Airway epithelial cell (primary cell): ENCODE measurements around the gene CALB2. TPM values are rescaled to one million over a fixed set of nuclear protein-coding genes. Genes with fewer than 3 reads are reported as not detected.

ENCODE experiments used
- total RNA-seq: library from RNA; depleted of rRNA; stranded (reverse); fragments of >200 nt; gene quantifications from 2 replicates; pipeline ENCODE4 v1.2.3, GENCODE V29; 2015

The CALB2 gene, protein sequence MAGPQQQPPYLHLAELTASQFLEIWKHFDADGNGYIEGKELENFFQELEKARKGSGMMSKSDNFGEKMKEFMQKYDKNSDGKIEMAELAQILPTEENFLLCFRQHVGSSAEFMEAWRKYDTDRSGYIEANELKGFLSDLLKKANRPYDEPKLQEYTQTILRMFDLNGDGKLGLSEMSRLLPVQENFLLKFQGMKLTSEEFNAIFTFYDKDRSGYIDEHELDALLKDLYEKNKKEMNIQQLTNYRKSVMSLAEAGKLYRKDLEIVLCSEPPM
- 1.3 TPM in 1 of 2 replicates, not detected in the other for total RNA-seq

DNA sequence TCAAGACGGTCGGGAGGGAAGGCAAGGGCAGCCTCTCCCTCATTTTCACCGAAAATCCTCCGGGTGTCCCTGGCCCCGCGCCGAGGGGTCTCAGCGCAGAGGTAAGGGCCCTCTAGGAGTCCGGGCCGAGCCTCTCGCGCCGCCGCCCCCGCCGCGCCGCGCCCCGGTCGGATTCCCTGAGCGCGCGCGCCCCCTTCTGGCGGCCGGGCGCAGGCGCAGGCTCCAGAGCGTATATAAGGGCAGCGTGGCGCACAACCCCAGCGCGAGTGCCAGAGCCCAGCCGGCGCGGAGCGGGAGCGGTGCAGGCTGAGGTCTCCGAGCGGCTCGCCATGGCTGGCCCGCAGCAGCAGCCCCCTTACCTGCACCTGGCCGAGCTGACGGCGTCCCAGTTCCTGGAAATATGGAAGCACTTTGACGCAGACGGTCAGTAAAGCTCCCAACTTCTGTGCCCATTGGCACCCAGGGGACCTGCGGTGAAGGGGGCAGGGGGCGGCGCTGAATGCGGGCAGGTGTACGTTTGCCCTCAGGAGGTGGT lies at the start of gene CALB2:
TSS of gene CALB2 (plus strand) at position 260 of the 535 bp plus-strand sequence. CDS start at position 330, 70 bp downstream.

Other genes with a start within 250 kb of the CALB2 start
- not detected in 2 replicates for gene HYDIN, start 128.0 kb upstream of the CALB2 start, total RNA-seq
- gene CMTR2, start 69.3 kb upstream of the CALB2 start, total RNA-seq: 13.0 and 21.2 TPM in 2 replicates
- 0.14 TPM in 1 of 2 replicates, not detected in the other for gene TLE7, start 83.3 kb downstream of the CALB2 start, total RNA-seq
- gene ZNF23, start 103.5 kb downstream of the CALB2 start, total RNA-seq: 3.7 and 5.0 TPM in 2 replicates
- gene ZNF19, start 130.6 kb downstream of the CALB2 start, total RNA-seq: 0.42 and 0.49 TPM in 2 replicates
- not detected in 2 replicates for gene CHST4, start 167.7 kb downstream of the CALB2 start, total RNA-seq
- gene TAT, start 218.4 kb downstream of the CALB2 start, total RNA-seq: not detected in 2 replicates